Fibroblast of peridontal ligament (primary cell): ENCODE data around the gene POU6F2.

Experiments used
- DNase-seq: peaks from one replicate; pipeline ENCODE4 v3.0.0-alpha.2; 2010; ENCODE audit errors: extremely low read depth

The POU6F2 gene

DNA sequence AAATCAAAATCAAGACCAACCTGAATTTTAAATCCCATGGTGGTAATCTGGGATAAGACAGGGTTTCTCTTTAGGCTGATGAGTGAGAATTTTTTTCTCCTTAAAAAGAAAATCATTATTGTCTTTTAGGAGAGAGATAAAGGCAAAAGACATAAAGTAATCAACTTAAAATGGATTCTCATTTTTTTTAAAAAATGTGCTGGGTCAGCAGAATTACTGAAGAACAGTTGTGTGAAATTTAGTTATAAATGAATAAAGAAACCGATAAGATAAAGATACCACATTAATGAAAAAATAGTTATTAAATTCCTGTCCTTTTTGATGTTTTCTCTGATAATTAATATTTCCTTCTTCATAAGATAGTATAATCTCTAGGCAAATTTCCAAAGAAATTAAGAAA, 427.2 kb downstream of the POU6F2 start:
- no peak for DNase-seq

DNA sequence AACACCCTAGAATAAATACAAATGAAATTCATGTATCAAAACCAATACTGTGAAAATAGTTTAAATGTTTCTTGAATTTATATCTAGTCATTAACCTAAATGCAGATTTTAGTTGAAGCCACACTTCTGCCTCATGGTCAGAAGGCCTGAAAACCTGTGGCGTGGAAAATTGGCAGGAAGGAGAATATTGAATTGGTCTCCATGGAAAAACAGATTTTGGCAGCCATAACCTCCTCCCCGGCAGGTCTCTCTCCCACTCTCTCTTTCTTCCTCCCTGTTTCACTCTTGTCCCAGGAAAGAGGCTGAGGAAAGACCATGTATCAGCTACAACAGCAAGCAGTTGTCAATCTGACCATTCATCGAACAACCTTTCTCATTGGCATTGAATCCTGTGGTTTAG, 427.9 kb downstream of the POU6F2 start:
- no peak for DNase-seq

DNA sequence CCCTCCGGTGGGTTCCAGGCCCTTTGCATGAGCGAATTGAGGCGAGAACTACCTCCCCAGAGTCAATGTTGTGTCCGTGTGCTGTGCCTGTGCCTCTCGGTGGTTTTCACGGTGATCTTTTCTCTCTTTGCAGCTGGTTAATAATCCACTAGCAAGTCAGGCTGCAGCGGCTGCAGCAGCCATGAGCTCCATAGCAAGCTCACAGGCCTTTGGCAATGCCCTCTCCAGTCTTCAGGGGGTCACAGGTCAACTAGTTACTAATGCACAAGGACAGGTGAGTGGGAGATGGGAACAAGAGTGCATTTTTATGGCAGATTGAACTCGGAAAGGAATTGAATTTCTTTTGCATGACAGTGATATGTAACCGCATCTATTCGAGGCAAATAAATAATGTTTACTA, 428.8 kb downstream of the POU6F2 start:
- no peak for DNase-seq

DNA sequence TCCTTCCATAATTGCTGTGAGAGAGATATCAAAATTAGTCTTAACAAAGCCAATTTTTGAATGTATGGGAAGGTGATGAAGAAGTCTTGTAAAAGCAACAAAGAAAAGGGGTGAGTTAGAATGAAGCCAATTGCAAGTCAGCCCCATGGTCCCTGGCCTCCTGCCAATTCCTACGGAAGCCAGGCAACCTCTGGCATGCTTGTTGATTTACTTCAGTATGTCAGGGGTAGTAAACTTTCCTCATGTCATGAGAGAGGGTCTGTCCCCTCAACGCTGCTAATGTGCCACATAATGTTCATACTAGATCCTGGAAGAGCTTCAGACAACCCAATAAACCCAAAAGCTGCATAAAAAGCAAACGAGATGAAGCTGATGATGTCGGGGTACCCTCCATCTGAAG, 429.4 kb downstream of the POU6F2 start:
- no peak for DNase-seq

DNA sequence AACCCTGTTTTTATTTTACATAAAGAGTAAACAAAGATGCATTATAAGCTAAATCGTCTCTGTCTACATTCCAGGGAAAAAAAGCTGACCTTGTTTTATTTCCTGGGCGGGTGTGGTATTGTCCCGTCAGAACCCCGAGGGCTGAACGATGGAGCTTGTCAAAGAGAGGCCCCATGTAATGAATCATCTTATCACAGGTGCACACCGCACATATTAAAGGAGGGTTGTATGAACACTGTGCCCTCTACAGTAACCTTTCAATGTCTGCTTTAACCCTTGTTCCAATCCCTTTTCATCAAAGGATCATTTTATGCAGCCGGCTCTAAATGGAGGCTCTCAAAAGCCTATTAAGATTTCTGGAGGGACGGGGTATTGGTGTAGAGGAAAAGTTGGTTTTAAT, 430.0 kb downstream of the POU6F2 start:
- no peak for DNase-seq

DNA sequence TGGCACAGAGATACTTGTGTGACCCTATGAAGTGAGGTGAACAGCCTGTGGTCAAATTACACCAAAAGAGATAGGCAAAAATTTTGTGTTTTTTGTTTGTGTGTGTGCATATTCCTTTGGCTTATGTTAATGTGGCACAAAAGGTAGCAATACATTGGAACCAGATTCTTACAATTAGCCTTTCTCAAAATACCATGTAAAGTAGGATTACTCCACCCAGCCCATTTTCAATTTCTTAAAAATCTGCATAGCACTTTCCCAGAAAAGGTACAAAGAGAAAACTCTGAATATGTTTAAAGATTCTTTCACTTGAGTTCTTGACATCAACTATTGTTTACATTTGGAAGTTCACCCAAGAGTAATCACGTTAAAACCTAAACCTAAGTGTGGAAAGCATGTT, 431.2 kb downstream of the POU6F2 start:
- DNase-seq, result no peak

DNA sequence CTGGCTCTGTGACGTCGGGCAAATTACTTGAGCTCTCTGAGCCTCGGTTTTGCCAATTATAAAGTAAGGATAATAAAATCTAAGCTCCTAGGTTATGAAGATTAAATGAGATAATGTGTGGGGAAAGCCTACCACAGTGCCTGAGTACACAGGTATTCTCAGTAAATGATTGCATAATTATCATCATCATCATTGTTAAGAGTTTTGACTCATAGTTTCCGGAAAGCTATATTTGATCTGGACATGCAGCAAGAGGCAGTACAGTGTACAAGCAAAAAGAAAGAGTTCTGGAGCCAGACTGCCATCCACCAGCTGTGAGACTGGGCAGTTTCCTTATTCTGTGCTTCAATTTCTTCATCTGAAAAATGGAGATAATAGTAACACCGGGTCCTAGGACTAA, 432.9 kb downstream of the POU6F2 start:
- DNase-seq, result no peak

DNA sequence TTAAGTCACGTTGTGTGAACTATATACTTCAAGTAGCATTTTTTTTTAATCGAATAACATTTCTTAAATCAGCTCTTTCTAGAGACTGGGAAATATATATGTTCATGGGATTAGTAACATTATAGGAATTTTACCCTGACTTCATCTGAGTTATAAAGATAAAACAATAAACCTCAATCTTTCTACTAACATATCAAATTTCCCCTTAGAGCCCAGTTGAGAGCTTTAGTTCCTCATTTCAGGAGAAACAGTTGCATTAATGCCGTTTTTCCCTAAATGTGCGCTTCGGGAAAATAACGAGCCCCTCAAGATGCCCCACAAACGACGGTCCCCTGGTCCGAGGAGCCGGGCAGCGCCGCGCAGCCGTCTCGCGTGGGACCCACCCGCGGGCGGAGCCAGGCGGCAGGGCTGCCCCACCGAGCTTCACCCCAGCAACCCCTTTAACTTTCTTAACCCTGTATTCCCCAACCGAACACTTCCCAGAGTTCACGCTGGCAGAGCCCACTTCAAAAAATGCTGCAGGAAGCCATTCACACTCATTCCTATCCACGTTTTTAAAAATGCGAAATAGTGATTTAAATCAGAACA, 436.0 kb downstream of the POU6F2 start:
- DNase-seq, result peak; percentile 2

DNA sequence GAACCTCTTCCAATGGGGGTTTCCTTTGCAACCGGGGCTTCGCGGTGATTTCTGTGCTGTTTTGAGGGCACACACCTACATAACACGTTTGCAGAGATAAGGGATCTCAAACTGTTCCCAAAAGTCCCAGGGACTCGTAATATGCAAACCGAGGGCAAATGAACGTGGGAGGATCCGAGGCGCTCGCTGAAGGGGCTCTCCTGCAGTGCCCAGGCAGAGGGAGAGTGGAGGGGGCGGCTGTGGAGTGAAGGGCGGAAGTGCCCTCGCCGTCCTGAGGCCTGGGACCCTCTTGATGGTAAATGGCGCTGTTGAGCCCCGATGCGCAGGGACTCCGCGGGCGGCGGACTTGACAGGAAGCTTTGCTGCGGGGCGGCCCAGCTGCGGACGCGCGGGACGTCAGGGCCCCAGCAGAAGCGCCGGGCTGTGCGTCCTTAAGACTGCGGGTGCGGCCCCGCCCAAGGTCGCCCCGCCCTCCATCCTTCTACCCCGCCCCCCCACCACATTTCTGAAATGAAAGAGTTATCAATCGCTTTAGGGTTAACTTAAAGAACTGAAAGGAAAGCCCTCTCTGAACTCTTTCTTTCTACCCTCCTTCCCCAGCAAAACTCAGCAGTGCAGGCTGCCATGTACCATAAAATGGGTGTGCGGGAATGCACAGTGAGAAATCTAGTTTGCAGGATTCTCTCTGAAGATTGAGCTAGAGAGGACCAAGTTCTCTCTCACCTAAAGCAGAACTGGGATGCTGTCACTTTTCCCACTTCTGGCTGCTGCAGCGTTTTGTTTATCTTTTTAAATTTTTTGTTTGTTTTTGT, 436.7 kb downstream of the POU6F2 start:
- DNase-seq, result peak; percentile 14

DNA sequence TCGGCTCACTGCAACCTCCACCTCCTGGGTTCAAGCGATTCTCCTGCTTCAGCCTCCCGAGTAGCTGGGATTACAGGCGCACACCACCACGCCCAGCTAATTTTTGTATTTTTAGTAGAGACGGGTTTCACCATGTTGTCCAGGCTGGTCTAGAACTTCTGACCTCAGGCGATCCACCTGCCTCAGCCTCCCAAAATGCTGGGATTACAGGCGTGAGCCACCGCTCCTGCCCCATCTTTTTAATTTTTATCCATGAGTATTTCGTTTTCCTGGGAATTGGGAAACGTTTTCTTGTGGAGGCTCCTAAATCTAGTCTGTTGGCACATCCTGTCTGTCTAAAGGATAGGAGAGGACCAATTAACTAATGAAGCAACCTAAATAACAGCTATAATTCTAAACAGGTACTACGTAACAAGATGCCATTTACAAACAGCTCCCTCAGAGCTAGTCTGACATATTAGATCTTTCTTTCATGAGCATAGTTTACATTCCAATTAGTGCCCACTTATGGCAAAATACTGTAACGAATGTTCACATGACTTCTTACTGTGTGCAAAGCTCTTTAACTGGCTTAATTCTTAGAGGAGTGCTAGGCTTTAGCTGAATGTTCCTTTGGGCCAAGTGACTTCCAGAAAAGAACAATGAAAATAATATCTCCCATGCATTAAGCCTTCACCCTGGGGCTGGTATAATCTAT, 437.5 kb downstream of the POU6F2 start:
- DNase-seq, result no peak

DNA sequence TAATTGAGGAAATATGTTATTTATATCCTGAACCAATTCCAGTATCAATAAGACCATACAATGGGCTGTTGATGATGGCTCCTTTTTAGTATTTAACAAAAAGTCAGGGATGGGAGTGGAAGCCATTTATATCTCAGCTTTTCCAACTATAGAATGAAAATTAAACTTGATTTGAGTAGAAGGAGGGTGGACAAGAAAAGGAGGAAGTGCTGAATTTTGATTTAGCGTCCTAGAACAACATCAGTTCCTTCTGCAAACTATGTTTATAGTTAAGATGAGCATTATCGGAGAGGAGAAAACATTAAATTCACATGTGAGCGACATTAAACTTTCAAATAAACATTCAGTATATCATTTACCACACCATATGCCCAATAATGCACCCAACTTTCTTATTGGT, 439.2 kb downstream of the POU6F2 start:
- no peak for DNase-seq

DNA sequence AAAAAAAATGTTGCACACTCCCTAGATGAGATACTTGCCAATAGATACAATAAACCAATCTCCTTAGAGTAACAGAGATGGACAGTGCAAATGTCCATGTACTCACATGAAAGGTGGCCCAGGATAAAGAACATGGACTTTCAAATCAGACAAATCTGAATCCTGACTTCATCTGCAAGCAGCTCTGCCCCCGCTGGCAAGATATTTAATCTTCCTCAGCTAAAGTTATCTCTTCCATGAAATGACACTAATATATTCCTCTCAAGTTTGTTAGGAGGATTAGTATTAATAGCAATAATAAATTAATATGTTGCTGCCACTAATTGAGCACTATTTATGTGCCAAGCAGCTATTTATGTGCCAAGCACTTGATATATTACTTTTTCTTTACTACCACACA, 439.9 kb downstream of the POU6F2 start:
- no peak for DNase-seq

DNA sequence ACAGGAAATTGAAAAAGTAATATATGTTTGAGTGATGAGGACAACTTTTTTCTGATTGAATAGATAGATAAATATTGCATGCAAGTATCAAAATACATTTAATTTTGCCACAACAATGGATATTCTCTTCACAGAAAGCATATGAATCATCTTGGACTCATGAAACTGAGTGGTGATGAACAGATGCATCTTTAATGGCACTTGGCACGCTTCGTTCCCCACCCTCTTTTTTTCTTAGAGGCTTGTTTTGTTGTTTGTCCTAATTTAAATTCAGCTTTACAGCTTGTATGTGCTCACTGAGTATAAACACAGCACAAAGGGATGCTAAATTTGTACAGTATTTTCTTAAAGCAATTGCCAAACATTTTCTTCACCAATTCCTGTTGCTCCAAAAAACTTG, 443.5 kb downstream of the POU6F2 start:
- no peak for DNase-seq

DNA sequence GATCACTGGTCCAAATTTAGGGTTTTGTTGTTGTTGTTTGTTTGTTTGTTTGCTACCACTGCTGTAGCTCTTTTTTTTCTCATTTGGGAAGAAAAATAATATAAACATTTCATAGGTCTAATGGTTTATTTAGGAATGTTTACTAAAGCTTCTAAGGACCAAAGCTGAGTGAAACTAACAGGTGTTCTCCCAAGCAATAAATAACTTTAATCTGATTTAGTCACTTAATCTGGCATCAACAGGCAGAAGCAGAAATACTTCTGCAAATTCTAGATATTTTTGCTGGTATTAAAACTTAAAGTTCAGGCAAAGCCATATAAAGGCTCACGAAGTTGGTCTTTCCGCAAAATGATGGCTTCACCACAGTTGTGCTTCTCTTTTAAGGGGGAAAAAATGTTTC, 444.0 kb downstream of the POU6F2 start:
- no peak for DNase-seq

DNA sequence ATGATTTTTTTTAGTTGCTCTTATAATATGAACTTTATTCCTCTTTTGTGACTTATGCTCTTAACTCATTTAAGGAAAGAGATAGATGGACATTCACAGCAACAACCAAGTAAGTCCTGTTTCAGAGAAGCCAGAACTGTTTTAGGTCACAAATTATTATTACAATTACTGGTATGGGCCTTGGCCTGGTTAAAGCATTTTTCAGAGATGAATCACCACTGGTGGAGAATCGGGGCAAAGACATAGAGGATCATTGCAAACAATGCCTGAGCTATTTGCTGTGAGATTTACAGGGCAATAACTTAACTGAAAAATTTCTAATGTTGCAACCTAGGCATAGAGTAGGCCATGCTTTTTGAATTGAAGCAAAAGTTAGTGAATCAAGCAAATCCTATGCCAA, 450.5 kb downstream of the POU6F2 start:
- peak; percentile 28 for DNase-seq

DNA sequence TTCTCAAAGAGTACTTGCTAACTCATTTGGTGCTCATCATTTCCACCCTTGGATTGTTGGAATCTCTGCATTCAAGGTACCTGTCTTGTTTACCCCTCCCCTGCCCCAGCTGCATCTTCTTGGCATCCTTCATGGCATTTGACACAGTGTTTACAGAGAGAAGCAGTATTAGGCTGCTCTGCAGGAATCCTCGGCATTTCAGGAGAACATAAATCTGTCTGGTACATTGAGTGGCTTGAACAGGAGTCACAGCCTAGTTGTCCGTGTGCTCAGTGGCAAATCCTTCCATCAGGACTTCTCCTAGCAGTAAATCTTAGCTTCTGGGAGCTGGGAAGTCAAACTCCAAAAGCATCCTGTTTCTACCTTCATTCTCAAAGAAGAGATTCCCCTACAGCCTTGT, 451.7 kb downstream of the POU6F2 start:
- no peak for DNase-seq

DNA sequence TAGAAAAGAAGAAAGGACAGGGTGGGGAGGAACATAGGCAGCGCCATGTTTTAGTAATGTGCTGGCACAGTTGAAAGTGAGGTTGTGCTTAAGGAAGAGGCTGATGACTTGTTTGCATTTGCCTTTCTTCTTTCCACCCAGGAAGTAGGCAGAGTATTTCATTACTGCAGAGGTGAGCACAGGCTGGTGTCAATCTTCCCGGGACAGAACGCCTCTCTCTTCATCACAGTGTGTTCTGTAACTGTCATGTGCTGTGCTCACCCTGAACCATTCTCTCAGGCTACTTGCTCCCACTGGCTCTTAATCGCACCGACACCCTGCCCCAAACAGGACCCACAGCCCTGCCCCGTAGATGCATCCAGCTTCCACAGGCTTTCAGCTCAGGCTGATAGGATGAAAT, 452.7 kb downstream of the POU6F2 start:
- no peak for DNase-seq

DNA sequence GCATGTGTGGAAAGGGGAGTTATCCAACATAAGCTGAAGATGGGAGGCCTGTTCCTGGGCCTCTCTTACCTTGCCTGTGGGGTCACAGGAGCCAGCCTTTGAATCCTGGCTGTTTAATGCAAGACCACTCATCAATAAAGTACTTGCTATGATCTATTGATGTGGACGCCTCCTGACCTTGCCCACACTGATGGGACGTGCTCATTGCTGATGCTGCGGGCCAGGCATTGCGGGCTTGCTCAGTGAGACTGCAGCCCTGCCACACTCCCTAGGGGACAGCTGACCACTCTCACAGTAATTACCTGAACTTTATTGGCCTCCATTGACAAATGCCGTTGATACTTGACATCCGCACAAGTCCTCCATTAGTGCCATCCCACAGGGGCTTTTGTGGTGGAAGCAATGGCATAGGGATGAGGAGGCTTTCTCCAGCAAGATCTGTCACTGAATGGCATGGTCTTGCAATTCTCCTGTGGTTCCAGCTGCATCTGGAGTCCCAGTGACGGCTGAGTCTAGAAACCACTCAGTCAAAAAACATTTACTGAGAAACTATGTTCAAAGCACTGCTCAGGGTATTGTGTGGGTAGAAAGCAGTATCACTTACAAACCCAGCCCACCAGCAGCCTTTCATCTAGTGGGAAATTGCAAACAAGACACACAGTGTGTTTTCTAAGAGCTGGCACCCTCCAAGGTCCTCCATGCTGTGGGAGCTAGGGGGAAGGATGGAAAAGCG, 453.4 kb downstream of the POU6F2 start:
- no peak for DNase-seq

DNA sequence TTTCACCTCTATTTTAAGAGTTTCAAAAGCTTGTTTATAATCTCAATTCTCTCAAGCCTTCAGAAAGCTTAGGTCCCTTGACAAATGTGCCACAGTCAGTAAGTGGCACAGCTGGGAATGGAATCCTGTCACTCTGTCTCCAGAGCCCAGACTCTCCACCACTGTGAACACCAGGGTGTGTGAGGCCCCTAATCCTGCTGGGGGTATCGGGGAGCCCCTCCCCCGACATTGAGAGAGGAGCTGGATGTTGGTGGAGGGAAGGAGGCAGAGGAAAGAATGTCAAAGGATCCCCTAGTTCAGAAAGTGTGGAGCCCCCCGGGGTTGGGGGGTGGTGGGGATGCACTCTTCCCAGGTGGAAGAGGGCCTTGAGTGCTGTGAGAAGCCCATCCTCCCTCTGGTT, 454.7 kb downstream of the POU6F2 start:
- DNase-seq, result no peak

DNA sequence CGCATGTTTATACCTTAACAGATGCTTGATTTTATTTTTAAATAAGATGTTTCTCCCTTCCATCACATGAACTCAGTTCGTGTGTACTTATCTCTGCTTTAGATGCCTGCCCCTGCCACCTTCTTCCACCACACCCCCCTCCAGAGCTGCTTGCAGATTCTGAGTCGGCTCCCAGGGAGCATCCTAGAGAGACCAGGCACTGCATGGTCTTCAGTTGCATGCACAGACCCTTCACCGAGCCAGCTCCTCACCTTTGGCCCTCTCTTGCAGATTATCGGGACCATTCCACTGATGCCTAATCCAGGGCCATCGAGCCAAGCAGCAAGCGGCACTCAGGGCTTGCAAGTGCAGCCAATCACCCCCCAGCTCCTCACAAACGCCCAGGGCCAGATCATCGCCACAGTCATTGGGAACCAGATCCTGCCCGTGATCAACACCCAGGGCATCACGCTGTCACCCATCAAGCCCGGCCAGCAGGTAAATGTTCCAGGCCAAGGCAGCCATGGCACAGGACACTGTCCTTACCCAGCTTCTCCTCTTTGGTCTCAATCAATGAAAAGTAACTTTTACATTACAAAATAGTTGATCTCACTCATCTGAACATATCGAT, 455.2 kb downstream of the POU6F2 start:
- no peak for DNase-seq

DNA sequence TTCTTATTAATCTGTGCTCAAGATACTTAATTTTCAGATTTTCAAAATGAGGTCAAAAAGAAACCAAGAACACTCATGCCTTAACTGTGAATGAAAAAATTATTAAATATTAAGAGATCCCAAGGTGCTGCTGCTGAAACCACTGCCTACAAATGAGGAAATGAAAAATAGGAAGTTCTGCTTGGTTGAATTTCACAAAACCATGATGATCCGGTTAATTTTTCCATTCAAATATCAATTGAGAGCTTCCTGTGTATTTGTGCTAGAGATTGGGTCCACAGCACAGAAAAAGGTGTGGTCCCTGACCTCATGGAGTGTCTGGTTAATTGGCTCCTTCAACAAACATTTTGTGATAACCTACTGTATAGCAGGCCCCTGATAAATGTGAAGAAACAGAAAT, 455.8 kb downstream of the POU6F2 start:
- no peak for DNase-seq

DNA sequence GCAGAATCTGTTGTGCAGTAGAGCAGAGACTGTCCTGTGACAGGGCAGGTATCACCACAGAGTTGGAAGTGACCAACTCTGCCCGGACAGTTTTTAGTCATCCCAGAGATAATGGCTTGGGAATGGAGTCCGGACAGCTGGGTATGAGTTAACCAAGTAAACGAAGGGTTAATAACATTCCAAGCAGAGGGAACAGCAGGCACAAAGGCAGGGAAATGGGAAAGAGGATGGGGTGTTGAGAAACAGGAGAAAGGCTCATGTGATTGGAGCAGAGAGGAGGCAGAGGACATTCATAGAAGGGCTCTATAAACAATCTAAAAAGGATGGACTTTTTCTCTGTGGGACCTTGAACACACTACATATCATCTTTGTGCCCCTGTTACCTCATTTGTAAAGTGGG, 456.3 kb downstream of the POU6F2 start:
- no peak for DNase-seq
